ENCODE results near the gene NUDT17.
A peak's percentile ranks its signal among the peaks of the same experiment; 100 is the strongest.
"Not testable (repeated sequence)": the region's sequence is repeated elsewhere in the genome, so short reads cannot be mapped to it uniquely, and the experiment has no call there.

Gene NUDT17, protein sequence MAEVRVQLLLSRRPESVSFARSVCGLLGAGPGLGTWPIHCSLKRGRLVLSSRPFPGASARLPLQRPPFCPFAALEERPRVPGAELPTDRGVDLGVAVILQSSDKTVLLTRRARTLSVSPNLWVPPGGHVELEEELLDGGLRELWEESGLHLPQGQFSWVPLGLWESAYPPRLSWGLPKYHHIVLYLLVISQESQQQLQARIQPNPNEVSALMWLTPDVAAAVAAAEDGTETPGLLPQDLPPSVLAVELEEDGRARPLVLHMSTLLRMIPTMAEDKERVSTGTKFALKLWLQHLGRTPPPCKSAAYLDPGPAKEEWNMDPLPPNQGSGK

DNA sequence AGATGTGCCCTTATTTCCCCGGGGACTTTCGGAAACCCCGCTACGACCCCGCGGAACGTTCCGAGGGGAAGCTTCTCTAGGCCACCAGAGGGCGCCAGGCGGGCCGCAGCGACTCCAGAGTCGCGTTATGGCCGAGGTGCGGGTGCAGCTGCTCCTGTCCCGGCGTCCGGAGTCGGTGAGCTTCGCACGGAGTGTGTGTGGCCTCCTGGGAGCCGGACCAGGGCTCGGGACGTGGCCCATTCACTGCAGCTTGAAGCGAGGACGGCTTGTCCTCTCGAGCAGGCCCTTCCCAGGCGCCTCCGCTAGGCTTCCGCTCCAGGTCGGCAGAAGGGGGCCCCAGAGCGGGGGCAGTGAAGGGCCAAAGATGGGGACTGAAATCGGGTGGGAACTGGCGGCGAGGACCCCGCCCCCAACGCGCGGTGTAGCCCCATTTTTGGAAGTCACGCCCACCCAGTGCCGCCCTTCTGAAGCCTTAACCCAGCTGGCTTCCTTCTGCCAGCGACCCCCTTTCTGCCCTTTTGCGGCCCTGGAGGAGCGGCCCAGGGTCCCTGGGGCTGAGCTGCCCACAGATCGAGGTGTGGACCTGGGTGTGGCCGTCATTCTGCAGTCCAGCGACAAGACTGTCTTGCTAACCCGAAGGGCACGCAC lies at the start of gene NUDT17:
NUDT17 (plus strand) TSS at position 117 of the 648 bp plus-strand sequence; CDS start at position 128, 11 bp downstream.
- Histone ChIP-seq H3K4me3 (ENCODE audit: low read length in 2 of 2) (peak within 1 kb of the TSS; percentile 71 to 73), H3K27me3 (ENCODE audit: control insufficient read depth in 2 of 2, insufficient read depth in 2 of 2, low read length in 2 of 2) (no peaks in the 10 kb centered on the region), H3K9ac (ENCODE audit: low read depth in 1 of 2, low read length in 2 of 2) (peak within 1 kb of the TSS; percentile 81 to 82), H3K27ac (ENCODE audit: low read depth in 2 of 2, low read length in 2 of 2) (peak within 1 kb of the TSS; percentile 30 to 74), H3K36me3 (ENCODE audit: control insufficient read depth in 2 of 2, insufficient read depth in 2 of 2, low read length in 2 of 2) (peaks cover 27 to 41% of the 10 kb centered on the region in 2 donors), H3K9me3 (ENCODE audit: control insufficient read depth in 2 of 2, low read length in 2 of 2) (no peaks in the 10 kb centered on the region), H3K4me1 (ENCODE audit: control insufficient read depth in 2 of 2, insufficient read depth in 2 of 2, low read length in 2 of 2) (peaks cover 5 to 13% of the 10 kb centered on the region in 2 donors)

DNA sequence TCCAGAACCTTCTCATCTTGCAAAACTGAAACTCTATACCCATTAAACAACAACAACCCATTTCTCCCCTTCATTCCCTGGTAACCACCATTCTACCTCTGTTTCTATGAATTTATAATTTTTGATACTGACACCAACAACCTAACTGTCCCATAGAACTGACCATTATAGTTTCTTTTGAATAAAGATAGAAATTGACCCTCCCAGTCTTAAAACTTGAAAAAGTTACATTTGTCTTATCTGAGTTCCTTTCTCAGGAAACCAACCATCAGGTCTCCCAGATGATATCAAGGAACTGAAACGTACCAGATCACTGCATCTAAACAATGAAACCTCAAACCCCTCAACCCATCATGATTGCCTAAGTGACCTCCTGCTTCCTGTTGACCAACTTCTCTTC lies 48.7 kb upstream of the NUDT17 start:
- H3K27me3 ChIP-seq (ENCODE audit: control insufficient read depth in 2 of 2, insufficient read depth in 2 of 2, low read length in 2 of 2), result no peaks in the 10 kb centered on the region
- H3K9ac ChIP-seq (ENCODE audit: low read depth in 1 of 2, low read length in 2 of 2), result no peak overlapping the region
- H3K27ac ChIP-seq (ENCODE audit: low read depth in 2 of 2, low read length in 2 of 2), result no peak overlapping the region
- H3K4me1 ChIP-seq (ENCODE audit: control insufficient read depth in 2 of 2, insufficient read depth in 2 of 2, low read length in 2 of 2), result no peaks in the 10 kb centered on the region
- peaks cover 0 to 2% of the 10 kb centered on the region in 2 donors for H3K36me3 ChIP-seq (ENCODE audit: control insufficient read depth in 2 of 2, insufficient read depth in 2 of 2, low read length in 2 of 2)
- H3K4me3 ChIP-seq (ENCODE audit: low read length in 2 of 2), result no peak overlapping the region
- H3K9me3 ChIP-seq (ENCODE audit: control insufficient read depth in 2 of 2, low read length in 2 of 2), result peaks cover 0 to 5% of the 10 kb centered on the region in 2 donors

DNA sequence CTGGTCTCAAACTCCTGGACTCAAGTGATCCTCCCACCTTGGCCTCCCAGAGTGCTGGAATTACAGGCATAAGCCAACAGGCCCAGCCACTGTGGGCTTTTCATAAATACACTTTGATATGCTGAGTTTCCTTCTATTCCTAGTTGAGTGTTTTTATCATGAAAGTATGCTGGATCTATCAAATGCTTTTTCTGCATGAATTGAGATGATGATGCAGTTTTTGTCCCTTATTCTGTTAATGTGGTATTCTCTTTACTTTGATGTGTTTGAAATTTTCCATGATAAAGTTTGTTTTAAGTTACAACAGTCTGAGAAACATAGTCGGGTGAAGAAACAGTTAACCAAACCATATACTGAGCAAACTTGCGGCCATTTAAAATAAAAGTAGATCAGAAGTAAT lies 45.6 kb upstream of the NUDT17 start:
- Histone ChIP-seq H3K4me3 (ENCODE audit: low read length in 2 of 2) (no peak overlapping the region), H3K36me3 (ENCODE audit: control insufficient read depth in 2 of 2, insufficient read depth in 2 of 2, low read length in 2 of 2) (peaks cover 0 to 2% of the 10 kb centered on the region in 2 donors), H3K27me3 (ENCODE audit: control insufficient read depth in 2 of 2, insufficient read depth in 2 of 2, low read length in 2 of 2) (no peaks in the 10 kb centered on the region), H3K4me1 (ENCODE audit: control insufficient read depth in 2 of 2, insufficient read depth in 2 of 2, low read length in 2 of 2) (no peaks in the 10 kb centered on the region), H3K9ac (ENCODE audit: low read depth in 1 of 2, low read length in 2 of 2) (no peak overlapping the region), H3K9me3 (ENCODE audit: control insufficient read depth in 2 of 2, low read length in 2 of 2) (peaks cover 0 to 5% of the 10 kb centered on the region in 2 donors), H3K27ac (ENCODE audit: low read depth in 2 of 2, low read length in 2 of 2) (no peak overlapping the region)

DNA sequence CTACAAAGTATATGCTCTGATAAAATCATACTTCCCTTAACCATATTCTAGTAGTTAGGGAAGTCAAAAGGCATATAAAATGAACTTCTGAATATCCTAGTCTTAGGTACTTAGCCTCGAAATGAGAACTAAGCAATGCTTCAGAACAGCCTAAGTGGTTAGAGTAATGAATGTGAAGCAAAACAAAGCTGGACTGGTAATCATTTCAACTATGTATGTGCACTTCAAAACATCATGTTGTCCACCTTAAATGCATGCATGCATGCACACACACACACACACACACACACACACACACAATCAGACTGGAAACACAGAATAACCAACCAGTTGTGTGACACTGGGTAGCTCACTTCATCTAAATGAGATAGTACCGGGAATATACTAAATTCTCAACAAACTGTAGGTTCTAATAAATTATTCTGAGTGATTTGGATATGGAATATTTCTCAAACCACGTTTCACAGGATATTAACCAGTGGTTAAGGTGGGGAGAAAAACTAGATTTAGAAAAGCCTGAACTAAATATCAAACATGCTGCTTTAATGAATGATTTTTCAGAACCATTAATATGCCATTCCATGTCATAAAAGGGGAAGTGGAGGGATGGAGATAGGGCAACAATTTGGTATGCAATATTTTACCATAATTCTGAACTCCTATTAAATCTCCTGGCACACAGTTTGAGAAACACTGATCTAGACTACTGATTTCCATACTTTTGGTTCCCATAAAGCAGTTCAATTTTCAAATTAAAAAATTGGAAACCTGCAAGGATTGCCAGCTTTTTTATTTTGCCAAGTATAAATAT lies 41.0 kb upstream of the NUDT17 start:
- Histone ChIP-seq H3K9ac (ENCODE audit: low read depth in 1 of 2, low read length in 2 of 2) (no peak overlapping the region), H3K36me3 (ENCODE audit: control insufficient read depth in 2 of 2, insufficient read depth in 2 of 2, low read length in 2 of 2) (no peaks in the 10 kb centered on the region), H3K4me3 (ENCODE audit: low read length in 2 of 2) (no peak overlapping the region), H3K4me1 (ENCODE audit: control insufficient read depth in 2 of 2, insufficient read depth in 2 of 2, low read length in 2 of 2) (no peaks in the 10 kb centered on the region), H3K27ac (ENCODE audit: low read depth in 2 of 2, low read length in 2 of 2) (no peak overlapping the region), H3K27me3 (ENCODE audit: control insufficient read depth in 2 of 2, insufficient read depth in 2 of 2, low read length in 2 of 2) (no peaks in the 10 kb centered on the region), H3K9me3 (ENCODE audit: control insufficient read depth in 2 of 2, low read length in 2 of 2) (no peaks in the 10 kb centered on the region)

DNA sequence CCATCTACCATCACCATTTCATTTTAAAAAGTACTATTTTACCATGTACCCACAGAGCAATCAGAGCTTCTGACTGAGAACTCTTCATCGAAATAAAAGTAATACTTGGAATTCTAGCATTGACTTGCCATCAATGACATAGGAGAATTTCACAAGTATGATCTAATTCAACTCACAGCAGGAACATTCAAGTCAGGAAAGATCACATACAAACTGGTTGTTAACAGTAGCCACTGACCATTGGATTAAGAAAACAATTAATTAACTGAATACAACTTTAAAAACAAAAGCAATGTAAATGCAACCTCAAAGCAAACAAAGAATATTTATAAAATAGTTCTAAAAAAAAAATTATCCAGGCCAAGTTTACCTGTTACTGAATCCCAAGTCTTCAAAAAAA lies 40.4 kb upstream of the NUDT17 start:
- no peaks in the 10 kb centered on the region for H3K4me1 ChIP-seq (ENCODE audit: control insufficient read depth in 2 of 2, insufficient read depth in 2 of 2, low read length in 2 of 2)
- no peak overlapping the region for H3K4me3 ChIP-seq (ENCODE audit: low read length in 2 of 2)
- no peaks in the 10 kb centered on the region for H3K9me3 ChIP-seq (ENCODE audit: control insufficient read depth in 2 of 2, low read length in 2 of 2)
- no peak overlapping the region for H3K9ac ChIP-seq (ENCODE audit: low read depth in 1 of 2, low read length in 2 of 2)
- no peaks in the 10 kb centered on the region for H3K36me3 ChIP-seq (ENCODE audit: control insufficient read depth in 2 of 2, insufficient read depth in 2 of 2, low read length in 2 of 2)
- no peak overlapping the region for H3K27ac ChIP-seq (ENCODE audit: low read depth in 2 of 2, low read length in 2 of 2)
- no peaks in the 10 kb centered on the region for H3K27me3 ChIP-seq (ENCODE audit: control insufficient read depth in 2 of 2, insufficient read depth in 2 of 2, low read length in 2 of 2)

DNA sequence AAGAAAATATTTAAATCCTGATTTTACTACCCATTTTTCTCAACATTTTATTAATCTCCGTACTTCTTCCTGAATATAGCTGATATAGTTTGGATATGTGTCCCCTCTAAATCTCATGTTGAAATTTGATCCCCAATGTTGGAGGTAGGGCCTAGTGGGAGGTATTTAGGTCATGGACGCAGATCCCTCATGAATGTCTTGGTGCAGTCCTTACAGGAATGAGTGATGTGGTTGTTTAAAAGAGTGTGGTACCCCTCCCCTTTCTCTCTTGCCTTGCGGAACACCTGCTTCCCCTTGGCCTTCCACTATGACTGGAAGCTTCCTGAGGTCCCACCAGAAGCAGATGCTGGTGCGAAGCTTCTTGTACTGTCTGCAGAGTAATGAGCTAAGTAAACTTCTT lies 39.0 kb upstream of the NUDT17 start:
- Histone ChIP-seq H3K4me3 (ENCODE audit: low read length in 2 of 2) (no peak overlapping the region), H3K9me3 (ENCODE audit: control insufficient read depth in 2 of 2, low read length in 2 of 2) (no peaks in the 10 kb centered on the region), H3K36me3 (ENCODE audit: control insufficient read depth in 2 of 2, insufficient read depth in 2 of 2, low read length in 2 of 2) (no peaks in the 10 kb centered on the region), H3K9ac (ENCODE audit: low read depth in 1 of 2, low read length in 2 of 2) (no peak overlapping the region), H3K27me3 (ENCODE audit: control insufficient read depth in 2 of 2, insufficient read depth in 2 of 2, low read length in 2 of 2) (no peaks in the 10 kb centered on the region), H3K27ac (ENCODE audit: low read depth in 2 of 2, low read length in 2 of 2) (no peak overlapping the region), H3K4me1 (ENCODE audit: control insufficient read depth in 2 of 2, insufficient read depth in 2 of 2, low read length in 2 of 2) (no peaks in the 10 kb centered on the region)

DNA sequence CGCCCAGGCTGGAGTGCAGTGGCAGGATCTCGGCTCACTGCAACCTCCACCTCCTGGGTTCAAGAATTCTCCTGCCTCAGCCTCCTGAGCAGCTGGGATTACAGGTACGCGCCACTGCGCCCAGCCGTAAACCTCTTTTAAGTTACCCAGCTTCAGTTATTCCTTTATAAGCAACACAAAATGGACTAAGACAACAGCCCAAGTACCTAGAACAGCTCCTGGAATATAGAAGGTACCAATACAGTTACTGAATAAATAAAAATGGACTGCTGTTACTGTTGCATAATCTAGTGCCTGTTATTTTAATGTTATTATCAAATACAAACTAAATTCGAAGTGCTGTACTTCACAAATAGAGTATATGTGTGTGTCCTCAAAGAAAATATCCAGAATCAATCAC lies 38.6 kb upstream of the NUDT17 start:
- Histone ChIP-seq H3K36me3 (ENCODE audit: control insufficient read depth in 2 of 2, insufficient read depth in 2 of 2, low read length in 2 of 2) (no peaks in the 10 kb centered on the region), H3K9ac (ENCODE audit: low read depth in 1 of 2, low read length in 2 of 2) (no peak overlapping the region), H3K4me1 (ENCODE audit: control insufficient read depth in 2 of 2, insufficient read depth in 2 of 2, low read length in 2 of 2) (no peaks in the 10 kb centered on the region), H3K27me3 (ENCODE audit: control insufficient read depth in 2 of 2, insufficient read depth in 2 of 2, low read length in 2 of 2) (no peaks in the 10 kb centered on the region), H3K4me3 (ENCODE audit: low read length in 2 of 2) (no peak overlapping the region), H3K27ac (ENCODE audit: low read depth in 2 of 2, low read length in 2 of 2) (no peak overlapping the region), H3K9me3 (ENCODE audit: control insufficient read depth in 2 of 2, low read length in 2 of 2) (no peaks in the 10 kb centered on the region)

DNA sequence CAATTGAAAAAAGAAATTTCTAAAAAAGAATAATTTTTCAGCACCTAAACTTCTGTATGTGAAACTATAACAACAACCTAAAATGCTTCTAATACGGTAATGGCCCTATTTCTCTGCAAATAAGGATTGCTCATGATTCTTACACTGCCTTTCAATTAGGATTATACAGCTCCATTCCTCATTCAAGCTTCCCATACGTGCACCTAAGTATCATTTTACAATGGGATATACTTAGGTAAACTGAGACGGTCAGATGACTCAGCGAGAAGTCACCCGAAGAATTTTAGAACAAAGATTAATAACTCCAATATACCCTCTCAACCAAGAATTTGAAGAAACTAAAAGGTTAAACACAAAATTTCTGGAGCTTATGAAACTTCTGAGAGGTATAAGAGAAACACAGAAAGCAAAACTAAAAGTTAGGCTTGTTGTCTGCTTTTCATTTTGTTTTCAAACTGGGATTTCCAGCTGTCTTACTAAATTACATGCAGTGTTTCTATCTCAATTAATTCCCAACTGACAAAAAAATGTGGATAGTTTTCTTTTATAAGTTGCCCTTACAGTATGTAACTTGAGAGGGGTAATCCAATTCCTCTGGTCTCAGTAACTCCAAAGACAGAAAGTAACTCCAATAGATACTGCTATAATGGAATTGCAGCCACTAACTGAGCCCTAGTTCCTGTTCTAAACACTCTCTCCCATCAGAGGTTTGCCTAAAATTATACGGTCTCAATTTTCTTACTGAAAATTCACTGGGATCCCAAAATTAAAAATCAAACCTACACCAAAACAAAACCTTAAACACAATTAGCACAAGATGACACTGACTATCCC lies 32.2 kb upstream of the NUDT17 start:
- H3K27me3 ChIP-seq (ENCODE audit: control insufficient read depth in 2 of 2, insufficient read depth in 2 of 2, low read length in 2 of 2); H3K9ac ChIP-seq (ENCODE audit: low read depth in 1 of 2, low read length in 2 of 2); H3K9me3 ChIP-seq (ENCODE audit: control insufficient read depth in 2 of 2, low read length in 2 of 2); H3K36me3 ChIP-seq (ENCODE audit: control insufficient read depth in 2 of 2, insufficient read depth in 2 of 2, low read length in 2 of 2); H3K27ac ChIP-seq (ENCODE audit: low read depth in 2 of 2, low read length in 2 of 2); H3K4me3 ChIP-seq (ENCODE audit: low read length in 2 of 2); H3K4me1 ChIP-seq (ENCODE audit: control insufficient read depth in 2 of 2, insufficient read depth in 2 of 2, low read length in 2 of 2): not testable (repeated sequence)

DNA sequence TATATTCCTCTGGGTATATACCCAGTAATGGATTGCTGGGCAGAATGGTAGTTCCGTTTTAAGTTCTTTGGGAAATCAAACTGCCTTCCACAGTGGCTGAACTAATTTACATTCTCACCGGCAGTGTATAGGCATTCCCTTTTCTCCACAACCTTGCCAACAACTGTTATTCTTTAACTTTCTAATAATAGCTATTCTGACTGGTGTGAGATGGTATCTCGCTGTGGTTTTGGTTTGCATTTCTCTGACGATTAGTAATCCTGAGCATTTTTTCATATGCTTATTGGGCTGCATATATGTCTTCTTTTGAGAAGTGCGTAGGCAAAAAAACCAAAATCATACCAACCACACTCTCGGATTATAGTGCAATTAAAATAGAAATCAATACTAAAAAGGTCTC lies 27.3 kb upstream of the NUDT17 start:
- H3K27me3 ChIP-seq (ENCODE audit: control insufficient read depth in 2 of 2, insufficient read depth in 2 of 2, low read length in 2 of 2); H3K27ac ChIP-seq (ENCODE audit: low read depth in 2 of 2, low read length in 2 of 2); H3K4me1 ChIP-seq (ENCODE audit: control insufficient read depth in 2 of 2, insufficient read depth in 2 of 2, low read length in 2 of 2); H3K36me3 ChIP-seq (ENCODE audit: control insufficient read depth in 2 of 2, insufficient read depth in 2 of 2, low read length in 2 of 2); H3K9ac ChIP-seq (ENCODE audit: low read depth in 1 of 2, low read length in 2 of 2); H3K4me3 ChIP-seq (ENCODE audit: low read length in 2 of 2); H3K9me3 ChIP-seq (ENCODE audit: control insufficient read depth in 2 of 2, low read length in 2 of 2): not testable (repeated sequence)
